Measurements from ENCODE around the gene KNSTRN. TPM values are rescaled to one million over a fixed set of nuclear protein-coding genes. Genes with fewer than 3 reads are reported as not detected.

Gene KNSTRN
- polyA plus RNA-seq, 1 donor = 20.0 TPM

GRCh38 chr15:40345867-40346578 lies 36.5 kb upstream of the KNSTRN start:
- no peak for DNase-seq (ENCODE audit: low read depth)

GRCh38 chr15:40346579-40347558 lies 35.7 kb upstream of the KNSTRN start:
- no peak for DNase-seq (ENCODE audit: low read depth)

- DNase-seq (ENCODE audit: low read depth) = no peak
Measured at GRCh38 chr15:40347559-40348473, 34.7 kb upstream of the KNSTRN start.

GRCh38 chr15:40348474-40348870 lies 34.0 kb upstream of the KNSTRN start:
- DNase-seq (ENCODE audit: low read depth) = no peak

- no peak for DNase-seq (ENCODE audit: low read depth)
Measured at GRCh38 chr15:40349163-40349562, 33.4 kb upstream of the KNSTRN start.

GRCh38 chr15:40352281-40352901 lies 30.1 kb upstream of the KNSTRN start:
- DNase-seq (ENCODE audit: low read depth) = no peak

GRCh38 chr15:40353697-40354096 lies 28.8 kb upstream of the KNSTRN start:
- no peak for DNase-seq (ENCODE audit: low read depth)

- DNase-seq (ENCODE audit: low read depth) = no peak
Measured at GRCh38 chr15:40354408-40355171, 27.9 kb upstream of the KNSTRN start.

- no peak for DNase-seq (ENCODE audit: low read depth)
Measured at GRCh38 chr15:40355976-40356585, 26.4 kb upstream of the KNSTRN start.

- no peak for DNase-seq (ENCODE audit: low read depth)
Measured at GRCh38 chr15:40357246-40357645, 25.3 kb upstream of the KNSTRN start.

- no peak for DNase-seq (ENCODE audit: low read depth)
Measured at GRCh38 chr15:40357723-40358470, 24.6 kb upstream of the KNSTRN start, which contains the start of gene DISP2. TSS of gene DISP2 (plus strand) at chr15:40358219. CDS start at chr15:40358322, 103 bp downstream.

- no peak for DNase-seq (ENCODE audit: low read depth)
Measured at GRCh38 chr15:40358471-40359353, 23.8 kb upstream of the KNSTRN start.

GRCh38 chr15:40360015-40360414 lies 22.5 kb upstream of the KNSTRN start:
- no peak for DNase-seq (ENCODE audit: low read depth)

- DNase-seq (ENCODE audit: low read depth) = no peak
Measured at GRCh38 chr15:40361640-40362039, 20.9 kb upstream of the KNSTRN start.

- DNase-seq (ENCODE audit: low read depth) = no peak
Measured at GRCh38 chr15:40363611-40364010, 18.9 kb upstream of the KNSTRN start.

- no peak for DNase-seq (ENCODE audit: low read depth)
Measured at GRCh38 chr15:40364251-40364650, 18.3 kb upstream of the KNSTRN start.

GRCh38 chr15:40365016-40365415 lies 17.5 kb upstream of the KNSTRN start:
- no peak for DNase-seq (ENCODE audit: low read depth)

Measured in forelimb muscle (tissue), 1 donor.